ENCODE data around the gene IRF9.

- no peak for TF ChIP-seq POLR2A (IDR thresholded peaks at IDR 0.05)
- no peak for TF ChIP-seq CTCF (IDR thresholded peaks at IDR 0.05 in 4 of 5, conservative IDR thresholded peaks at IDR 0.05 in 1 of 5)
These were observed 38.6 kb upstream of the IRF9 start for GRCh38 chr14:24122416-24122815.
